NT2/D1 (cell line): ENCODE results near the gene AKIP1.
"Not testable (repeated sequence)": the region's sequence is repeated elsewhere in the genome, so short reads cannot be mapped to it uniquely, and the experiment has no call there.

Experiments
- DNase-seq: peaks from one replicate; pipeline ENCODE4 v3.0.0-alpha.2; 2011; ENCODE audit warnings: low read depth, low spot score
- H3K27me3 ChIP-seq: 2 replicates; pipeline ENCODE4 v1.6.0; 2011; ENCODE audit warnings: mild to moderate bottlenecking; ENCODE audit not compliant: insufficient read length, insufficient read depth
- H3K36me3 ChIP-seq: 2 replicates; pipeline ENCODE4 v1.6.1; 2011; ENCODE audit warnings: mild to moderate bottlenecking, low read length, mixed read lengths; ENCODE audit not compliant: insufficient read depth, insufficient read length
- H3K4me1 ChIP-seq: 2 replicates; pipeline ENCODE4 v1.5.1; 2011; ENCODE audit not compliant: insufficient read depth, insufficient read length
- H3K4me3 ChIP-seq: 2 replicates; pipeline ENCODE4 v1.5.1; 2011; ENCODE audit warnings: low read depth; ENCODE audit not compliant: insufficient read length
- H3K9ac ChIP-seq: 2 replicates; pipeline ENCODE4 v1.6.0; 2011; ENCODE audit warnings: low read depth; ENCODE audit not compliant: insufficient read length
- H3K9me3 ChIP-seq: 2 replicates; pipeline ENCODE4 v1.5.1; 2011; ENCODE audit warnings: mild to moderate bottlenecking, low read length; ENCODE audit not compliant: insufficient read depth
- SUZ12 ChIP-seq: IDR thresholded peaks from 2 replicates; pipeline ENCODE4 v1.6.1; 2011; ENCODE audit not compliant: insufficient read length, insufficient read depth; ENCODE audit errors: extremely low read depth
- YY1 ChIP-seq: IDR thresholded peaks from 2 replicates; pipeline ENCODE4 v1.6.1; 2011; ENCODE audit not compliant: insufficient read length, insufficient read depth
- ZNF274 ChIP-seq: IDR thresholded peaks from 2 replicates; pipeline ENCODE4 v1.6.1; 2011; ENCODE audit warnings: mild to moderate bottlenecking, low read depth, low read length

Gene AKIP1

GRCh38 chr11:8930456-8931175 is 19.6 kb downstream of the AKIP1 start:
- H3K9ac ChIP-seq, result no peak overlapping the region
- H3K36me3 ChIP-seq, result peaks cover 20% of the 10 kb centered on the region
- H3K27me3 ChIP-seq, result no peaks in the 10 kb centered on the region
- no peak for TF ChIP-seq ZNF274
- no peak for TF ChIP-seq SUZ12
- TF ChIP-seq YY1, result no peak
- no peak overlapping the region for H3K4me3 ChIP-seq
- peaks cover 9% of the 10 kb centered on the region for H3K4me1 ChIP-seq
- no peak for DNase-seq
- H3K9me3 ChIP-seq, result no peaks in the 10 kb centered on the region

DNA sequence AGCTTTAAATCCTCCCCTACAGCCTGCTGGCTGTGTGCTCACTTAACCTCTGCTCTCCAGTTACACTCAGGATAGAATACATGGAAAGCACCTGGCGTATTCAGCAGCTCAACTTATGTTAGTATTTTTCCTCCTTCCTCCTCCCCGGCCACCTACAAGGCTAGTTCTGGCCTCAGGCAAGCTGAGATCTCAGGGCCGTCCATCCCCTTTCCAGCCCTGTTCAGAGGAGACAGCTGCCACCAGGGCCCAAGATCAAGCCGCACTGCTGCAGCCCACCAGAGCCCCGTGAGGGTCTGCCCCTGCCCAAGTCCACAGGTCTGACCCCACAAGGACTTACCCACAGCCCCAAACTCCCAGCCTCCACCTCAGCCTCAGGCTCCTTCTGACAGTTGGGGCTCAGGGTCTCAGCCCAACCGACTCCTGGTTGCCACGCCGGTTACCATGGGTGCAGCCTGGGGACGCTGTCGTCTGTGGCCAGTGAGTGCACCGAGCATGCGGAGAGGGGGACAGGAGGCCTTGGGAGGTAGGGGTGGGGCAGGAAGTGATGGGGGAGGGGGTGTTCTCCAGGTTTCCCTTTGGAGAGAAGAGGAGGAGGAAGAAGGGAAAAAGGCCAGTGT is 21.7 kb downstream of the AKIP1 start, which contains the start of gene C11orf16:
Gene C11orf16 (minus strand): TSS at position 384 of the 617 bp plus-strand sequence. CDS start 639 bp downstream, outside the sequence.
- H3K27me3 ChIP-seq, result no peaks in the 10 kb centered on the region
- no peaks in the 10 kb centered on the region for H3K9me3 ChIP-seq
- no peak for TF ChIP-seq ZNF274
- no peak for TF ChIP-seq SUZ12
- TF ChIP-seq YY1, result no peak
- H3K9ac ChIP-seq, result peak within 1 kb of the TSS; percentile 10
- no peak within 1 kb of the TSS for H3K4me3 ChIP-seq
- DNase-seq, result no peak
- H3K36me3 ChIP-seq, result peaks cover 15% of the 10 kb centered on the region
- H3K4me1 ChIP-seq, result peaks cover 9% of the 10 kb centered on the region

DNA sequence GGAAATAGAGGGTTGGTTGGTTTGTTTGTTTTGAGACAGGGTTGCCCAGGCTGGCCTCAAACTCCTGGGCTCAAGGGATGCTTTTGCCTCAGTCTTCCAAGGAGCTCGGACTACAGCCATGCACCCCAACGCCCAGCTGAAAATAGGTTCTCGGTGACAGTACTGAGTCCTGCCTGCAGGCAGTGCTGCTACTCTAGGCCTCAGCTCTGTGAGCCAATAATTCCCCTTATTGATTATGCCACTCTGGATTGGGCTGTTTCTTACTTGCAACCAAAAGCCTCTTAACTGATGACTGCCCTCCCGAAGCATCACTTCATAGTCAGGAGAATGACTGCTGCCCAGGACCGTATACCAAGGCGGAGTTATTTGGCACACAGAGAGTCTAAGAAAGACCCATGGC is 22.9 kb downstream of the AKIP1 start:
- Histone ChIP-seq H3K9ac (no peak overlapping the region), H3K27me3 (no peaks in the 10 kb centered on the region), H3K36me3 (peaks cover 15% of the 10 kb centered on the region), H3K9me3 (no peaks in the 10 kb centered on the region), H3K4me3 (no peak overlapping the region), H3K4me1 (peaks cover 9% of the 10 kb centered on the region)
- TF ChIP-seq SUZ12 (no peak), YY1 (no peak), ZNF274 (no peak)
- no peak for DNase-seq

DNA sequence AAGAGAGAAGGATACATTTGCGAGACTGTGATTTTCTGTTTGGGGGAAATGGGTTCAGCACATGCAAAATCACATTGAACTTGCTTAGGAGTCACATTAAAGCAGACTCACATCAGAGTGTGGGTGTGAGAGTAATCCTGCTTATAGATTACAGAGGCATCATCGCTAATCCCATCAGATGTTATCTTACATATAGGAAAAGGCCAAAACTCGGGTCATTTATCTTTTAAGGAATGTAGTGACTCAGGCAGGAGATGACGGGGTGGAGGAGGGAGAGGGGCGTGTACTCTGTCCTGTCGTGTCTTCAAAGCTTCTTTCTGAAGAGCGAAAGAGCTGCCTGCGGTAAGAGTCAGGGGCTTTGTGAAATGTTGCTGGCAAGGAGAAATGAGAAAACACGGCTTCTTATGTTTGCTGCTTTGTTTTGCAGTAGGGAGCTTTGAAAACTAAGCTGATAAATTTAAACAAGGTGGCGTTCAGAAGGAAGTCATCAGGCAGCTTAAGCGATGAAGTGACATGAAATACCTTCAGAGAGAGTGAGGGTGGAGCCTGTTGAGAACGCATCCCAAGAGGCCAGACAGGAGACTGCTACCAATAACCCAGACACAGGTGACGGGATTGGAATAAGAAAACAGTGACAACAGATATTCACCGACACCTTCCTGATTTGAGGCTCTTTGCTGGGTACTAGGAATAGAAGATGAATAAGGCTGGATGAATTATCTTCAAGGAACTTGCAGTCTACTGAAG is 23.9 kb downstream of the AKIP1 start:
- H3K9ac ChIP-seq, result no peak overlapping the region

DNA sequence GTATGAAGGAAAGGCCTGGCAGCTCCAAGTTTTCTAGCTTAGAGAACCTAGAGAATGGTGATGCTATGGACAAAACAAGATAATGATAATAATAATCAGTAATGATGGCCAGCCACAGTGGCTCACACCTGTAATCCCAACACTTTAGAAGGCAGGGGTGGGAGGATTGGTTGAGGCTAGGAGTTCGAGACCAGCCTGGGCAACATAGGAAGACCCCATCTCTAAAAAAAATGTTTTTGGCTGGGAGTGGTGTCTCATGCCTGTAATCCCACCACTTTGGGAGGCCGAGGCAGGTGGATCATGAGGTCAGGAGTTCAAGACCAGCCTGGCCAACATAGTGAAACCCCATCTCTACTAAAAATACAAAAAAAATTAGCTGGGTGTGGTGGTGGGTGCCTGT is 24.8 kb downstream of the AKIP1 start:
- H3K4me3 ChIP-seq, H3K36me3 ChIP-seq, H3K9me3 ChIP-seq: not testable (repeated sequence)

More for the DNA sequence above, 23.9 kb downstream of the AKIP1 start:
- H3K4me3 ChIP-seq, result no peak overlapping the region
- H3K27me3 ChIP-seq, result no peaks in the 10 kb centered on the region
- H3K9me3 ChIP-seq, result no peaks in the 10 kb centered on the region
- DNase-seq, result no peak
- peaks cover 8% of the 10 kb centered on the region for H3K36me3 ChIP-seq
- TF ChIP-seq ZNF274 (no peak), SUZ12 (no peak), YY1 (no peak)
- H3K4me1 ChIP-seq, result peaks cover 9% of the 10 kb centered on the region

DNA sequence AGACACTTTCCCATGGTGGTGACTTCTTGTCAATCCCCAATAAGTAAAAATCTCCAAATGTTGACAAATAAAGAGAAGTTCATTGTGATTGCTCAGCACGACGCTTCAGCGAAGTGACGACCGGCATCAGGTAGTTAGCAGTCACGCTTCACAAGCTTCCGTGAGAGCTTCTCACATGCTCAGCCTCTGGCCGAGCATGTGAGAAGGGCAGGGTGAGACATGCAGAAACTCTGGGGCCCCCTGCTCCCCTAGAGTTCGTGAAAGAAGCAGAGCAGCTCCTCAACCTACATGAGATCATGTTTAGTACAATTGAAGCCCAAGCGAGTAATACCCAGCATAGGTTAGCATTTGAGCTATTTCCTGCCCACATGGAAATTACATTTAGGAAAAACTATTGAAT is 26.2 kb downstream of the AKIP1 start:
- H3K4me3 ChIP-seq, result no peak overlapping the region
- peaks cover 6% of the 10 kb centered on the region for H3K36me3 ChIP-seq
- TF ChIP-seq ZNF274 (no peak), YY1 (no peak), SUZ12 (no peak)
- H3K4me1 ChIP-seq, result peaks cover 7% of the 10 kb centered on the region
- H3K9me3 ChIP-seq, result no peaks in the 10 kb centered on the region
- H3K9ac ChIP-seq, result no peak overlapping the region
- no peak for DNase-seq
- no peaks in the 10 kb centered on the region for H3K27me3 ChIP-seq

More for the DNA sequence above, 24.8 kb downstream of the AKIP1 start:
- H3K9ac ChIP-seq, H3K27me3 ChIP-seq, H3K4me1 ChIP-seq, DNase-seq: not testable (repeated sequence)

DNA sequence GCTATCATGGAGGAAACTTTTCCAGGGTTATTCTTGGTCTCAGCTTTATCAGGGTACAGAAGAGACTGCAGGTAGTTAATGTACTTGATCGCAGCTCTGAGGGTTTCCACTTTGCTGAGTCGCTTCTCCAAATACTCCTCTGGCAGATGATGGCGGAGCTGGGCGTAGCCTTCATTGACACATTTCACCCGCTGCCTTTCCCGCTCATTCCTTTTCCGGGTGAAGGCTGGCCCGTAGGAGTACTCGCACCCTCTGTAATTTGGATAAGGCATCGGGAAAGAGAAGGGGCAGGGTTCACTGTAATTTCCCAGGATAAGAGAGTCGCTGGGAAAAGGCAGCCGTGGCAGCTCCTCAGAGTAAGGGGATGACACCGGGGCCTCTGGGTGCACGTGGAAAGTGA is 26.7 kb downstream of the AKIP1 start:
- peaks cover 3% of the 10 kb centered on the region for H3K4me1 ChIP-seq
- H3K36me3 ChIP-seq, result peaks cover 3% of the 10 kb centered on the region
- H3K4me3 ChIP-seq, result no peak overlapping the region
- no peak overlapping the region for H3K9ac ChIP-seq
- DNase-seq, result no peak
- no peaks in the 10 kb centered on the region for H3K27me3 ChIP-seq
- no peaks in the 10 kb centered on the region for H3K9me3 ChIP-seq
- TF ChIP-seq YY1, result no peak
